GM12878 (cell line): ENCODE results near the gene ST13. TPM values are rescaled to one million over a fixed set of nuclear protein-coding genes. Genes with fewer than 3 reads are reported as not detected.

Experiments
- ATAC-seq: fragments of 200-7000 bp; cut with Tn5 transposase; 3 replicates; pipeline ENCODE4 v1.9.1; 2020; ENCODE audit warnings: mild to moderate bottlenecking, moderate library complexity
- BruUV-seq: library from RNA; stranded (reverse); fragments of 400-500 nt; replicated peaks from 2 replicates; lab custom pipeline; 2021; lab: Mats Ljungman, UMichigan
- CTCF ChIA-PET: fragments of 300-600 bp; sonication (Branson Sonifier 250); formaldehyde crosslinking; extraction: SDS; loops from one replicate; lab custom pipeline; 2021; ENCODE audit warnings: inconsistent platforms; lab: Yijun Ruan, JAX
- POLR2A ChIA-PET: fragments of 350-600 bp; formaldehyde crosslinking; extraction: SDS; loops from one replicate; lab custom pipeline; 2021; ENCODE audit warnings: inconsistent platforms; lab: Charles Lee
- RAD21 ChIA-PET: fragments of 300-600 bp; sonication (Branson Sonifier 250); formaldehyde crosslinking; loops from one replicate; lab custom pipeline; 2023; ENCODE audit warnings: antibody characterized with exemption; ENCODE audit not compliant: unreplicated experiment; lab: Charles Lee
- SMC1A ChIA-PET: fragments of 300-600 bp; sonication (Branson Sonifier 250); formaldehyde crosslinking; loops from one replicate; lab custom pipeline; 2023; ENCODE audit not compliant: unreplicated experiment, uncharacterized antibody; lab: Charles Lee
- DNase-seq: peaks from one replicate; pipeline ENCODE4 v3.0.0-alpha.2; 2011; ENCODE audit warnings: low read depth, low spot score
- FAIRE-seq: peaks from 3 replicates; lab custom pipeline; 2011; peaks lifted over from hg19 to GRCh38; lab: Jason Lieb, UNC
- H2AFZ ChIP-seq: 2 replicates; pipeline ENCODE4 v1.6.0; 2011; ENCODE audit warnings: low read depth, low read length, control low read depth; ENCODE audit not compliant: control insufficient read depth
- H3K27ac ChIP-seq: 2 replicates; pipeline ENCODE4 v1.5.1; 2011; ENCODE audit warnings: control low read depth; ENCODE audit not compliant: control insufficient read depth, insufficient read depth
- H3K27me3 ChIP-seq, 2 experiments: replicated peaks in 1 of 2; 2 replicates each; pipeline versions ENCODE4 v1.6.0 to v1.6.1; 2011; ENCODE audit warnings: low read length in 1 of 2; ENCODE audit not compliant: control insufficient read depth in 2 of 2, insufficient read depth in 2 of 2
- H3K36me3 ChIP-seq, 2 experiments: 2 replicates each; pipeline ENCODE4 v1.5.1; 2011; ENCODE audit warnings: low read length in 1 of 2; ENCODE audit not compliant: control insufficient read depth in 2 of 2, insufficient read depth in 2 of 2
- H3K4me1 ChIP-seq: 2 replicates; pipeline ENCODE4 v1.6.1; 2011; ENCODE audit warnings: mild to moderate bottlenecking, low read length, moderate library complexity, mixed read lengths; ENCODE audit not compliant: control insufficient read depth, insufficient read depth
- H3K4me2 ChIP-seq: 2 replicates; pipeline ENCODE4 v1.6.0; 2011; ENCODE audit warnings: control low read depth; ENCODE audit not compliant: control insufficient read depth, insufficient read depth
- H3K4me3 ChIP-seq: fragments of 200-600 bp; sonication (generic); 2 replicates; pipeline ENCODE4 v1.5.1; 2016
- H3K79me2 ChIP-seq: 2 replicates; pipeline ENCODE4 v1.6.0; 2011; ENCODE audit warnings: low read length; ENCODE audit not compliant: control insufficient read depth, insufficient read depth
- H3K9ac ChIP-seq: 2 replicates; pipeline ENCODE4 v1.8.0; 2011; ENCODE audit warnings: low read length, control low read depth, mixed read lengths; ENCODE audit not compliant: control insufficient read depth, insufficient read depth
- H3K9me3 ChIP-seq: replicated peaks from 3 replicates; pipeline ENCODE4 v1.5.1; 2011; ENCODE audit warnings: mild to moderate bottlenecking, low read length; ENCODE audit not compliant: control insufficient read depth, insufficient read depth
- H4K20me1 ChIP-seq: 2 replicates; pipeline ENCODE4 v1.6.0; 2011; ENCODE audit not compliant: control insufficient read depth, insufficient read depth
- CBX5 ChIP-seq: sonication (generic); IDR thresholded peaks from 2 replicates; pipeline ENCODE4 v1.6.1; 2016; ENCODE audit warnings: low read depth, moderate library complexity, mild to moderate bottlenecking, inconsistent platforms
- GABPA ChIP-seq: IDR thresholded peaks from 2 replicates; pipeline ENCODE4 v1.6.1; 2014; ENCODE audit warnings: antibody characterized with exemption, low read depth, mild to moderate bottlenecking, inconsistent platforms
- NFYA ChIP-seq: IDR thresholded peaks from 2 replicates; pipeline ENCODE4 v1.6.1; 2011; ENCODE audit warnings: low read depth, mild to moderate bottlenecking, low read length, improper control_type of control experiment, borderline replicate concordance
- POLR2A ChIP-seq: IDR thresholded peaks from 2 replicates; pipeline ENCODE4 v1.6.1; 2011; ENCODE audit warnings: low read depth, mild to moderate bottlenecking, low read length
- STAT1 ChIP-seq: fragments of 450-650 bp; conservative IDR thresholded peaks from 2 replicates; pipeline ENCODE4 v1.6.1; 2014; ENCODE audit warnings: antibody characterized with exemption, mild to moderate bottlenecking
- ZNF687 ChIP-seq: fragments of 450-650 bp; IDR thresholded peaks from 2 replicates; pipeline ENCODE4 v1.6.1; 2017; ENCODE audit warnings: mild to moderate bottlenecking, moderate library complexity
- WGBS: methylation state at CpG from one replicate; pipeline ENCODE4 v1.1.6; 2016; ENCODE audit warnings: low lambda C conversion rate; ENCODE audit not compliant: insufficient replicate concordance, insufficient coverage; ENCODE audit errors: missing lambda C conversion rate; 5-methylcytosine and 5-hydroxymethylcytosine counted together
- in situ Hi-C: fragments of 300-500 bp; cut with MboI; formaldehyde crosslinking; loops from 9 replicates; pipeline ENCODE4 v1.14.3; 2018; ENCODE audit warnings: mixed read lengths
- intact Hi-C: fragments of 100-400 bp; cut with micrococcal nuclease; formaldehyde crosslinking; loops from one replicate; pipeline ENCODE4 v1.14.2; 2022; ENCODE audit not compliant: unreplicated experiment
- polyA plus RNA-seq, 11 experiments: library from polyadenylated mRNA; depleted of rRNA in 4 of 11; unstranded in 6 of 11; stranded (reverse) in 5 of 11; fragments of >200 nt; fragmentation: Nextera tagmentation in 4 of 11; fragmentation: Illumina TruSeq in 1 of 11; extraction: Ambion mirVana in 4 of 11; extraction: Trizol in 1 of 11; gene quantifications; 1 replicate in 1 of 11; 2 replicates in 10 of 11; pipeline versions ENCODE4 v1.2.1 to v1.2.3, GENCODE V29; 2011 to 2016; ENCODE audit warnings: inconsistent platforms in 2 of 11, missing spikeins in 2 of 11, low read depth in 1 of 11
- total RNA-seq, 4 experiments: library from RNA; depleted of rRNA in 3 of 4; stranded (reverse); fragments of >200 nt in 3 of 4; fragmentation: Illumina TruSeq in 1 of 4; extraction: Trizol in 1 of 4; gene quantifications; 2 replicates each; pipeline versions ENCODE4 v1.2.1 to v1.2.3, GENCODE V29; 2013 to 2021

Gene ST13
- total and polyA plus RNA-seq, 10 of the 15 experiments (the other 5 are each of a cell fraction or from before 2014, with no cell fraction given) = 52.5 to 286 (median 181) TPM

GRCh38 chr22:40857309-40857855 lies 943 bp upstream of the ST13 start:
- in situ Hi-C loops (no loop called here), intact Hi-C loops (no loop called here)
- H3K9ac ChIP-seq = peak overlapping the region; percentile 95
- ChIA-PET SMC1A (interaction anchor here (0.8 to 2.3 kb wide), 8 partner anchors 13 to 236 kb away, joined by 3 to 7 read pairs (median 4); no protein-coding TSS in a partner anchor), CTCF (interaction anchor here (0.6 to 2.9 kb wide), 10 partner anchors 9 to 323 kb away, joined by 3 to 15 read pairs (median 4); partner anchors contain the start of genes MRTFA and SLC25A17), POLR2A (interaction anchor here (0.5 to 6.2 kb wide), 5 partner anchors 8 to 764 kb away, joined by 3 to 41 read pairs (median 5); partner anchors contain the start of genes DESI1, SLC25A17 and XRCC6), RAD21 (interaction anchor here (0.9 to 1.7 kb wide), 3 partner anchors 39 to 175 kb away, joined by 4 to 7 read pairs (median 6); no protein-coding TSS in a partner anchor)
- no peaks in the 10 kb centered on the region for H3K27me3 ChIP-seq
- H3K9me3 ChIP-seq = no peaks in the 10 kb centered on the region
- ATAC-seq = no peak
- DNase-seq = no peak
- H3K36me3 ChIP-seq = no peaks in the 10 kb centered on the region
- H3K4me3 ChIP-seq = peak overlapping the region; percentile 98
- BruUV-seq = TSS peak; percentile 81
- no peak for FAIRE-seq
- peak overlapping the region; percentile 87 for H2AFZ ChIP-seq
- H3K4me2 ChIP-seq = peak overlapping the region; percentile 80
- WGBS = 3% methylated on average over 18 of the region's 18 CpGs
- H4K20me1 ChIP-seq = no peaks in the 10 kb centered on the region
- H3K79me2 ChIP-seq = peaks cover 71% of the 10 kb centered on the region
- peaks cover 4% of the 10 kb centered on the region for H3K4me1 ChIP-seq
- H3K27ac ChIP-seq = peak overlapping the region; percentile 72
- TF ChIP-seq STAT1 = no peak

GRCh38 chr22:40855979-40856512 lies 393 bp downstream of the ST13 start:
- SMC1A ChIA-PET = interaction anchor here (1.1 to 3.3 kb wide), 4 partner anchors 36 to 44 kb away, joined by 3 to 14 read pairs (median 6); no protein-coding TSS in a partner anchor
- H2AFZ ChIP-seq = peak overlapping the region; percentile 81
- in situ Hi-C loops = no loop called here
- RAD21 ChIA-PET = interaction anchor here (0.6 to 2.2 kb wide), 6 partner anchors 11 to 1574 kb away, joined by 3 to 14 read pairs (median 4); partner anchors contain the start of gene SLC25A17
- H3K79me2 ChIP-seq = peaks cover 83% of the 10 kb centered on the region
- FAIRE-seq = no peak
- H3K27me3 ChIP-seq = no peaks in the 10 kb centered on the region
- H3K36me3 ChIP-seq = no peaks in the 10 kb centered on the region
- POLR2A ChIA-PET = interaction anchor here (0.6 to 6.2 kb wide), 9 partner anchors 18 to 913 kb away, joined by 3 to 41 read pairs (median 4); partner anchors contain the start of genes ACO2, PHF5A and SLC25A17
- TSS peak; percentile 59 for BruUV-seq
- ATAC-seq = peak; percentile 50
- peak overlapping the region; percentile 95 for H3K9ac ChIP-seq
- CTCF ChIA-PET = interaction anchor here (0.9 to 2.9 kb wide), 6 partner anchors 10 to 219 kb away, joined by 3 to 15 read pairs (median 4); partner anchors contain the start of genes MRTFA and SLC25A17
- no peaks in the 10 kb centered on the region for H3K9me3 ChIP-seq
- peak overlapping the region; percentile 96 for H3K27ac ChIP-seq
- peak overlapping the region; percentile 86 for H3K4me2 ChIP-seq
- H3K4me3 ChIP-seq = peak overlapping the region; percentile 96
- H4K20me1 ChIP-seq = no peaks in the 10 kb centered on the region
- intact Hi-C loops = no loop called here
- 0% methylated on average over 29 of the region's 29 CpGs for WGBS
- no peak for DNase-seq
- peaks cover 4% of the 10 kb centered on the region for H3K4me1 ChIP-seq
- TF ChIP-seq POLR2A (0 out of 2 replicates have a peak, but pooled peaks have one; percentile 36), ZNF687 (no peak), GABPA (no peak), CBX5 (no peak), NFYA (no peak)
